Ovary (tissue), 3 donors: ENCODE results near the gene KCNJ6.

Experiments
- POLR2A ChIP-seq: fragments of 450-650 bp; IDR thresholded peaks from one replicate; pipeline ENCODE4 v1.6.1; 2017; ENCODE audit warnings: antibody characterized with exemption, mild to moderate bottlenecking, moderate library complexity
- TF ChIP-seq, protein P1 (sequence below), 3 donors: fragments of 450-650 bp in 2 of 3; fragments of 200-600 bp in 1 of 3; IDR thresholded peaks; one replicate each; pipeline versions ENCODE4 v1.5.1 to v1.8.0; 2016 to 2022; ENCODE audit warnings: antibody characterized with exemption in 3 of 3, mild to moderate bottlenecking in 1 of 3
- donor health status: DM: no; HTN: no; CAD: no.

DNA sequence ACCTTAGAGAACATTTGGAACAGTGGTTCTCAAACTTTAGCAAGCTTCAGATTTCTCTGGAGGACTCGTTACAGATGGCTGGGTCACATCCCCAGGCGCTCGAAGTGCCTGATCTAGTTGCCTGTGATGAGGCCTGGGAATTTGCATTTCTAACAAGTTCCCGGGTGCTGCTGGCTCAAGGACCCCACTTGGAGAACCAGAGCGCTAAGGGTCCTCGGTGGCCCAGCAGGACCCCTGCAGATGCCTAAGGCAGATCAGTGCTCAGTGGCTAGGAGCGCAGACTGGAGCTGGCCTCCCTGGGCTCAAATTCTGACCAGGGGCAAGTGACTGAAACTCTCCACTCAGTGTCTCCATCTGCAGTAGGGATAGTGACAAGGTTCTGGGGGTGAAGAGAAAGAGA lies 341.5 kb downstream of the KCNJ6 start:
- no peak for TF ChIP-seq POLR2A
- TF ChIP-seq, protein P1, sequence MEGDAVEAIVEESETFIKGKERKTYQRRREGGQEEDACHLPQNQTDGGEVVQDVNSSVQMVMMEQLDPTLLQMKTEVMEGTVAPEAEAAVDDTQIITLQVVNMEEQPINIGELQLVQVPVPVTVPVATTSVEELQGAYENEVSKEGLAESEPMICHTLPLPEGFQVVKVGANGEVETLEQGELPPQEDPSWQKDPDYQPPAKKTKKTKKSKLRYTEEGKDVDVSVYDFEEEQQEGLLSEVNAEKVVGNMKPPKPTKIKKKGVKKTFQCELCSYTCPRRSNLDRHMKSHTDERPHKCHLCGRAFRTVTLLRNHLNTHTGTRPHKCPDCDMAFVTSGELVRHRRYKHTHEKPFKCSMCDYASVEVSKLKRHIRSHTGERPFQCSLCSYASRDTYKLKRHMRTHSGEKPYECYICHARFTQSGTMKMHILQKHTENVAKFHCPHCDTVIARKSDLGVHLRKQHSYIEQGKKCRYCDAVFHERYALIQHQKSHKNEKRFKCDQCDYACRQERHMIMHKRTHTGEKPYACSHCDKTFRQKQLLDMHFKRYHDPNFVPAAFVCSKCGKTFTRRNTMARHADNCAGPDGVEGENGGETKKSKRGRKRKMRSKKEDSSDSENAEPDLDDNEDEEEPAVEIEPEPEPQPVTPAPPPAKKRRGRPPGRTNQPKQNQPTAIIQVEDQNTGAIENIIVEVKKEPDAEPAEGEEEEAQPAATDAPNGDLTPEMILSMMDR (IDR thresholded peaks at IDR 0.05) = no peak
